Endothelial cell of umbilical vein (primary cell): Measurements from ENCODE around the gene AMER2. TPM values are rescaled to one million over a fixed set of nuclear protein-coding genes. Genes with fewer than 3 reads are reported as not detected.

ENCODE experiments used
- BruUV-seq: library from RNA; stranded (reverse); fragments of 400-500 nt; replicated peaks from 2 replicates; lab custom pipeline; 2021; lab: Mats Ljungman, UMichigan
- CTCF ChIA-PET: fragments of 300-600, 350-600 bp; sonication (Branson Sonifier 250); formaldehyde crosslinking; loops from one replicate; lab custom pipeline; 2021; ENCODE audit warnings: antibody characterized with exemption, inconsistent platforms; lab: Charles Lee
- POLR2A ChIA-PET: fragments of 300-600, 350-600 bp; sonication (Branson Sonifier 250); formaldehyde crosslinking; loops from one replicate; lab custom pipeline; 2021; ENCODE audit warnings: antibody characterized with exemption, inconsistent platforms; lab: Charles Lee
- DNase-seq: peaks from one replicate; pipeline ENCODE4 v3.0.0-alpha.2; 2011; ENCODE audit warnings: low read depth, low spot score
- FAIRE-seq: peaks from 2 replicates; lab custom pipeline; 2011; peaks lifted over from hg19 to GRCh38; lab: Jason Lieb, UNC
- H2AFZ ChIP-seq: 2 replicates; pipeline ENCODE4 v1.6.0; 2012; ENCODE audit warnings: low read depth, low read length, control low read depth, inconsistent platforms
- H3K27ac ChIP-seq: 2 replicates; pipeline ENCODE4 v1.5.1; 2011; ENCODE audit warnings: low read depth, mild to moderate bottlenecking, control low read depth, low read length, moderate library complexity; ENCODE audit not compliant: insufficient read depth
- H3K27me3 ChIP-seq, 2 experiments: 2 replicates each; pipeline versions ENCODE4 v1.6.0 to v1.6.1; 2011; ENCODE audit warnings: low read length in 2 of 2, mixed read lengths in 1 of 2; ENCODE audit not compliant: control insufficient read depth in 2 of 2, insufficient read depth in 2 of 2
- H3K36me3 ChIP-seq, 2 experiments: 2 replicates in 1 of 2; 3 replicates in 1 of 2; pipeline ENCODE4 v1.5.1; 2011; ENCODE audit warnings: low read length in 2 of 2, mild to moderate bottlenecking in 1 of 2, moderate library complexity in 1 of 2; ENCODE audit not compliant: control insufficient read depth in 2 of 2, insufficient read depth in 2 of 2; ENCODE audit errors: extremely low read depth in 1 of 2
- H3K4me1 ChIP-seq: 3 replicates; pipeline ENCODE4 v1.5.1; 2011; ENCODE audit warnings: mild to moderate bottlenecking, low read length; ENCODE audit not compliant: control insufficient read depth, insufficient read depth; ENCODE audit errors: extremely low read depth
- H3K4me2 ChIP-seq: 2 replicates; pipeline ENCODE4 v1.6.1; 2011; ENCODE audit warnings: low read length, control low read depth, mixed read lengths; ENCODE audit not compliant: insufficient read depth
- H3K4me3 ChIP-seq, 3 experiments: fragments of 200-600 bp in 1 of 3; sonication (generic), shearing (Covaris generic) in 1 of 3; replicated peaks in 1 of 3; 2 replicates each; pipeline ENCODE4 v1.5.1; 2011 to 2016; ENCODE audit warnings: control low read depth in 3 of 3, low read length in 3 of 3, mild to moderate bottlenecking in 2 of 3, inconsistent platforms in 1 of 3, low read depth in 1 of 3, moderate library complexity in 1 of 3; ENCODE audit not compliant: insufficient read depth in 1 of 3
- H3K79me2 ChIP-seq: 2 replicates; pipeline ENCODE4 v1.6.0; 2012; ENCODE audit warnings: low read length, inconsistent platforms; ENCODE audit not compliant: control insufficient read depth, insufficient read depth
- H3K9ac ChIP-seq: replicated peaks from 2 replicates; pipeline ENCODE3; 2011; ENCODE audit warnings: low read length, control low read depth; ENCODE audit not compliant: insufficient read depth; ENCODE audit errors: extremely low read depth
- H3K9me1 ChIP-seq: replicated peaks from 3 replicates; pipeline ENCODE4 v1.6.0; 2011; ENCODE audit warnings: mild to moderate bottlenecking, low read length; ENCODE audit not compliant: control insufficient read depth, insufficient read depth; ENCODE audit errors: extremely low read depth
- H3K9me3 ChIP-seq: replicated peaks from 2 replicates; pipeline ENCODE4 v1.5.1; 2012; ENCODE audit warnings: low read length, inconsistent platforms; ENCODE audit not compliant: control insufficient read depth, insufficient read depth
- H4K20me1 ChIP-seq: replicated peaks from 2 replicates; pipeline ENCODE3; 2011; ENCODE audit warnings: mild to moderate bottlenecking, low read length; ENCODE audit not compliant: control insufficient read depth, insufficient read depth; ENCODE audit errors: extremely low read depth
- EZH2 ChIP-seq: IDR thresholded peaks from 2 replicates; pipeline ENCODE4 v1.6.1; 2012; ENCODE audit warnings: borderline replicate concordance, low read depth, mild to moderate bottlenecking, moderate library complexity, low read length, inconsistent platforms; ENCODE audit not compliant: severe bottlenecking
- FOS ChIP-seq: IDR thresholded peaks from 2 replicates; pipeline ENCODE4 v1.6.1; 2011; ENCODE audit warnings: mild to moderate bottlenecking, low read length, moderate library complexity, borderline replicate concordance; ENCODE audit not compliant: insufficient read depth
- GATA2 ChIP-seq: IDR thresholded peaks from 2 replicates; pipeline ENCODE4 v1.7.0; 2011; ENCODE audit warnings: low read depth, mild to moderate bottlenecking, moderate library complexity, mixed read lengths, low read length; ENCODE audit not compliant: insufficient read length, insufficient read depth
- JUN ChIP-seq: IDR thresholded peaks from 2 replicates; pipeline ENCODE4 v1.6.1; 2011; ENCODE audit warnings: borderline replicate concordance, low read depth; ENCODE audit not compliant: insufficient read length, insufficient read depth
- MYC ChIP-seq: IDR thresholded peaks from one replicate; pipeline ENCODE4 v1.6.1; 2011; ENCODE audit warnings: mild to moderate bottlenecking, low read depth, low read length
- POLR2A ChIP-seq: IDR thresholded peaks from 2 replicates; pipeline ENCODE4 v1.6.1; 2012; ENCODE audit warnings: low read depth, mild to moderate bottlenecking, control low read depth, low read length
- POLR2AphosphoS5 ChIP-seq: IDR thresholded peaks from 2 replicates; pipeline ENCODE4 v1.6.1; 2012; ENCODE audit warnings: low read depth, mild to moderate bottlenecking, control low read depth, low read length, moderate library complexity; ENCODE audit not compliant: insufficient read depth
- dilution Hi-C: fragments of 300-500 bp; cut with MboI; formaldehyde crosslinking; loops from one replicate; pipeline ENCODE4 v1.15.0; 2019; ENCODE audit warnings: low sequenced_read_pairs; ENCODE audit not compliant: extremely low pct_ligation_motif_present
- intact Hi-C: fragments of 100-400 bp; cut with micrococcal nuclease; formaldehyde crosslinking; loops from one replicate; pipeline ENCODE4 v1.10.0; 2022
- polyA plus RNA-seq, 4 experiments: library from polyadenylated mRNA; depleted of rRNA in 3 of 4; stranded (reverse) in 3 of 4; unstranded in 1 of 4; fragments of >200 nt; gene quantifications; 2 replicates each; pipeline versions ENCODE4 v1.2.1 to v1.2.3, GENCODE V29; 2011 to 2012; ENCODE audit warnings: missing spikeins in 1 of 4
- total RNA-seq: library from RNA; stranded (reverse); gene quantifications from 2 replicates; pipeline ENCODE4 v1.2.3, GENCODE V29; 2021
- TF ChIP-seq, protein P1 (sequence below), 2 donors: IDR thresholded peaks; 1 replicate in 1 of 2; 2 replicates in 1 of 2; pipeline ENCODE4 v1.5.1; 2011; ENCODE audit warnings: low read length in 2 of 2, mild to moderate bottlenecking in 2 of 2, moderate library complexity in 2 of 2, control low read depth in 1 of 2, inconsistent platforms in 1 of 2, low read depth in 1 of 2; ENCODE audit not compliant: insufficient read depth in 1 of 2; ENCODE audit errors: extremely low read depth in 1 of 2
- TF ChIP-seq, protein P2 (sequence below): IDR thresholded peaks from 2 replicates; pipeline ENCODE4 v1.6.1; 2011; ENCODE audit not compliant: insufficient read depth, insufficient read length

Gene AMER2
- total and polyA plus RNA-seq, 2 donors (not counting 3 experiments of a cell fraction or from before 2014, with no cell fraction given): not detected

DNA sequence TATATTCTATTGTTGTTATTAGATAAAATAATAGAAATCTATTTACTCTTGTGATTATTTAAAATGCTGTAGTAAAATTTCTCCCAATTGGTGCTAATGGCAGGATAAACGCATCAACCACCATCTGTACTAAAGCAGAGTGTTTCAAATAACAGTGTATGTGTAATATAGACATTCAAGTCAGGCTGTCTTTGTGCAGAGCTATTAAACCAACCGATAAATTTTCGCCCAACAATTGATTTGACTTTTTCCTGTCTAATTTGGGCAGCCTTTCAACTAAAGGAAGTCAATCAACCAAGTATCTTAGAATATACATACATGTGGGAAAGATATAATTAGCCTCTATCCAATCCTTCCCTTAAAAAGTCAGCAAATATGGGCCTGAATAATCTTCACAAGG is 5.8 kb downstream of the AMER2 start:
- intact Hi-C loops: loop anchor here (10.0 kb wide), 1 partner anchor 82 kb away; no protein-coding TSS in a partner anchor
- FAIRE-seq: no peak
- dilution Hi-C loops: no loop called here

More for the DNA sequence above, 5.8 kb downstream of the AMER2 start:
- H3K79me2 ChIP-seq: no peaks in the 10 kb centered on the region
- H3K9me3 ChIP-seq: no peaks in the 10 kb centered on the region
- no peak overlapping the region for H3K4me3 ChIP-seq
- peaks cover 17 to 45% of the 10 kb centered on the region in 2 experiments for H3K27me3 ChIP-seq
- H3K36me3 ChIP-seq: no peaks in the 10 kb centered on the region
- no peak for DNase-seq
- H3K27ac ChIP-seq: no peak overlapping the region
- POLR2A ChIA-PET: no interaction called here
- no TSS peak for BruUV-seq
- no peak overlapping the region for H2AFZ ChIP-seq
- no peaks in the 10 kb centered on the region for H4K20me1 ChIP-seq
- no peak overlapping the region for H3K9ac ChIP-seq
- CTCF ChIA-PET: no interaction called here
- no peaks in the 10 kb centered on the region for H3K4me1 ChIP-seq
- TF ChIP-seq, protein P1, sequence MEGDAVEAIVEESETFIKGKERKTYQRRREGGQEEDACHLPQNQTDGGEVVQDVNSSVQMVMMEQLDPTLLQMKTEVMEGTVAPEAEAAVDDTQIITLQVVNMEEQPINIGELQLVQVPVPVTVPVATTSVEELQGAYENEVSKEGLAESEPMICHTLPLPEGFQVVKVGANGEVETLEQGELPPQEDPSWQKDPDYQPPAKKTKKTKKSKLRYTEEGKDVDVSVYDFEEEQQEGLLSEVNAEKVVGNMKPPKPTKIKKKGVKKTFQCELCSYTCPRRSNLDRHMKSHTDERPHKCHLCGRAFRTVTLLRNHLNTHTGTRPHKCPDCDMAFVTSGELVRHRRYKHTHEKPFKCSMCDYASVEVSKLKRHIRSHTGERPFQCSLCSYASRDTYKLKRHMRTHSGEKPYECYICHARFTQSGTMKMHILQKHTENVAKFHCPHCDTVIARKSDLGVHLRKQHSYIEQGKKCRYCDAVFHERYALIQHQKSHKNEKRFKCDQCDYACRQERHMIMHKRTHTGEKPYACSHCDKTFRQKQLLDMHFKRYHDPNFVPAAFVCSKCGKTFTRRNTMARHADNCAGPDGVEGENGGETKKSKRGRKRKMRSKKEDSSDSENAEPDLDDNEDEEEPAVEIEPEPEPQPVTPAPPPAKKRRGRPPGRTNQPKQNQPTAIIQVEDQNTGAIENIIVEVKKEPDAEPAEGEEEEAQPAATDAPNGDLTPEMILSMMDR (IDR thresholded peaks at IDR 0.05; ENCODE audit: extremely low read depth in 1 of 2, insufficient read depth in 1 of 2, low read depth in 1 of 2, low read length in 2 of 2): no peak
- TF ChIP-seq FOS (no peak), POLR2A (no peak), POLR2AphosphoS5 (no peak), JUN (no peak), GATA2 (no peak), MYC (no peak), EZH2 (no peak)
- TF ChIP-seq, protein P2, sequence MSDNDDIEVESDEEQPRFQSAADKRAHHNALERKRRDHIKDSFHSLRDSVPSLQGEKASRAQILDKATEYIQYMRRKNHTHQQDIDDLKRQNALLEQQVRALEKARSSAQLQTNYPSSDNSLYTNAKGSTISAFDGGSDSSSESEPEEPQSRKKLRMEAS: no peak
- H3K4me2 ChIP-seq: no peak overlapping the region
- no peaks in the 10 kb centered on the region for H3K9me1 ChIP-seq
